ENCODE results near the gene ZNF20. TPM values are rescaled to one million over a fixed set of nuclear protein-coding genes. Genes with fewer than 3 reads are reported as not detected.

Gene ZNF20
- total RNA-seq, 3 donors from 2014 or later (not counting 1 experiment from before 2014, with no cell fraction given) = 4.2 to 9.0 (median 4.6) TPM

- Histone ChIP-seq H3K4me1 (ENCODE audit: control insufficient read depth, insufficient read depth, low read length) (peaks cover 3% of the 10 kb centered on the region), H3K9me3 (ENCODE audit: control insufficient read depth, insufficient read depth, low read length) (no peaks in the 10 kb centered on the region), H3K36me3 (ENCODE audit: control insufficient read depth, insufficient read depth, low read length) (no peaks in the 10 kb centered on the region), H3K27me3 (ENCODE audit: control insufficient read depth, insufficient read depth, low read length) (no peaks in the 10 kb centered on the region), H3K4me3 (ENCODE audit: low read length) (no peak overlapping the region), H3K27ac (ENCODE audit: low read length) (no peak overlapping the region)
- H3K9me3 Mint-ChIP-seq = no peaks in the 10 kb centered on the region
- no peak overlapping the region for H3K27ac Mint-ChIP-seq
- ATAC-seq (no peak), DNase-seq (no peak)
- TF ChIP-seq CTCF (IDR thresholded peaks at IDR 0.05) = no peak
- intact Hi-C loops (cut with micrococcal nuclease) = no loop called here
- peaks cover 4% of the 10 kb centered on the region in 2 donors for H3K4me1 Mint-ChIP-seq
- WGBS (ENCODE audit: insufficient coverage) = 94% methylated on average over 7 of the region's 9 CpGs
- no peaks in the 10 kb centered on the region for H3K36me3 Mint-ChIP-seq
- no peaks in the 10 kb centered on the region for H3K27me3 Mint-ChIP-seq (ENCODE audit: low read depth in 2 of 2)
- no peak overlapping the region for H3K4me3 Mint-ChIP-seq
Measured at GRCh38 chr19:12098040-12098439, 42.1 kb downstream of the ZNF20 start.

GRCh38 chr19:12095111-12095790, 44.9 kb downstream of the ZNF20 start:
- peaks cover 15% of the 10 kb centered on the region for H3K4me1 ChIP-seq (ENCODE audit: control insufficient read depth, insufficient read depth, low read length)
- H3K9me3 ChIP-seq (ENCODE audit: control insufficient read depth, insufficient read depth, low read length) = no peaks in the 10 kb centered on the region
- H3K4me3 Mint-ChIP-seq = no peak overlapping the region
- H3K27ac ChIP-seq (ENCODE audit: low read length) = no peak overlapping the region
- H3K27me3 Mint-ChIP-seq (ENCODE audit: low read depth in 2 of 2) = no peaks in the 10 kb centered on the region
- H3K4me3 ChIP-seq (ENCODE audit: low read length) = no peak overlapping the region
- no peak for DNase-seq
- H3K4me1 Mint-ChIP-seq = peaks cover 11 to 12% of the 10 kb centered on the region in 2 donors
- TF ChIP-seq CTCF (IDR thresholded peaks at IDR 0.05) = no peak
- no peaks in the 10 kb centered on the region for H3K36me3 ChIP-seq (ENCODE audit: control insufficient read depth, insufficient read depth, low read length)
- no peaks in the 10 kb centered on the region for H3K9me3 Mint-ChIP-seq
- WGBS (ENCODE audit: insufficient coverage) = 100% methylated on average over 3 of the region's 4 CpGs
- no peak overlapping the region for H3K27ac Mint-ChIP-seq
- no peak for ATAC-seq
- no peaks in the 10 kb centered on the region for H3K27me3 ChIP-seq (ENCODE audit: control insufficient read depth, insufficient read depth, low read length)
- intact Hi-C loops (cut with micrococcal nuclease) = no loop called here
- no peaks in the 10 kb centered on the region for H3K36me3 Mint-ChIP-seq

GRCh38 chr19:12093777-12094176, 46.4 kb downstream of the ZNF20 start:
- H3K4me3 ChIP-seq (ENCODE audit: low read length) = no peak overlapping the region
- no peaks in the 10 kb centered on the region for H3K36me3 Mint-ChIP-seq
- H3K4me1 ChIP-seq (ENCODE audit: control insufficient read depth, insufficient read depth, low read length) = peaks cover 15% of the 10 kb centered on the region
- no peaks in the 10 kb centered on the region for H3K9me3 Mint-ChIP-seq
- H3K27ac Mint-ChIP-seq = peak overlapping the region in 1 of 2 donors; percentile 82
- H3K36me3 ChIP-seq (ENCODE audit: control insufficient read depth, insufficient read depth, low read length) = no peaks in the 10 kb centered on the region
- peak overlapping the region; percentile 9 for H3K4me3 Mint-ChIP-seq
- no peaks in the 10 kb centered on the region for H3K27me3 ChIP-seq (ENCODE audit: control insufficient read depth, insufficient read depth, low read length)
- no peaks in the 10 kb centered on the region for H3K9me3 ChIP-seq (ENCODE audit: control insufficient read depth, insufficient read depth, low read length)
- H3K27ac ChIP-seq (ENCODE audit: low read length) = no peak overlapping the region
- ATAC-seq (no peak), DNase-seq (no peak)
- WGBS (ENCODE audit: insufficient coverage) = 59% methylated on average over 3 of the region's 3 CpGs
- no peaks in the 10 kb centered on the region for H3K27me3 Mint-ChIP-seq (ENCODE audit: low read depth in 2 of 2)
- TF ChIP-seq CTCF (IDR thresholded peaks at IDR 0.05) = no peak
- H3K4me1 Mint-ChIP-seq = peaks cover 11 to 12% of the 10 kb centered on the region in 2 donors
- intact Hi-C loops (cut with micrococcal nuclease) = no loop called here

GRCh38 chr19:12092956-12093355, 47.2 kb downstream of the ZNF20 start:
- WGBS (ENCODE audit: insufficient coverage) = 31% methylated on average over 10 of the region's 10 CpGs
- DNase-seq (no peak), ATAC-seq (no peak)
- Mint-ChIP-seq H3K36me3 (no peaks in the 10 kb centered on the region), H3K4me3 (peak overlapping the region; percentile 79), H3K4me1 (peaks cover 11 to 12% of the 10 kb centered on the region in 2 donors), H3K9me3 (no peaks in the 10 kb centered on the region), H3K27ac (peak overlapping the region; percentile 31 to 82), H3K27me3 (ENCODE audit: low read depth in 2 of 2) (no peaks in the 10 kb centered on the region)
- Histone ChIP-seq H3K36me3 (ENCODE audit: control insufficient read depth, insufficient read depth, low read length) (no peaks in the 10 kb centered on the region), H3K27ac (ENCODE audit: low read length) (no peak overlapping the region), H3K9me3 (ENCODE audit: control insufficient read depth, insufficient read depth, low read length) (no peaks in the 10 kb centered on the region), H3K4me1 (ENCODE audit: control insufficient read depth, insufficient read depth, low read length) (peaks cover 15% of the 10 kb centered on the region), H3K4me3 (ENCODE audit: low read length) (peak overlapping the region; percentile 38), H3K27me3 (ENCODE audit: control insufficient read depth, insufficient read depth, low read length) (no peaks in the 10 kb centered on the region)
- no peak for TF ChIP-seq CTCF (IDR thresholded peaks at IDR 0.05)
- intact Hi-C loops (cut with micrococcal nuclease) = no loop called here
